ACC112 (cell line): ENCODE results near the gene BRF1.

Experiments used
- H2AFZ ChIP-seq: fragments of 200-600 bp; sonication (generic); one replicate; pipeline ENCODE4 v1.6.0; 2017; ENCODE audit warnings: antibody characterized with exemption, low read length; ENCODE audit not compliant: unreplicated experiment
- H3K27ac ChIP-seq: fragments of 200-600 bp; sonication (generic); 2 replicates; pipeline ENCODE4 v1.5.1; 2014; ENCODE audit warnings: low read depth, mild to moderate bottlenecking, antibody characterized with exemption, low read length, moderate library complexity
- H3K27me3 ChIP-seq: fragments of 200-600 bp; sonication (generic); 2 replicates; pipeline ENCODE4 v1.6.1; 2014; ENCODE audit warnings: mild to moderate bottlenecking, antibody characterized with exemption, low read length, moderate library complexity, mixed read lengths; ENCODE audit not compliant: insufficient read depth
- H3K36me3 ChIP-seq: fragments of 200-600 bp; sonication (generic); 2 replicates; pipeline ENCODE4 v1.6.1; 2016; ENCODE audit warnings: mild to moderate bottlenecking, antibody characterized with exemption, low read length, moderate library complexity, mixed read lengths; ENCODE audit not compliant: insufficient read depth
- H3K4me1 ChIP-seq: fragments of 200-600 bp; sonication (generic); one replicate; pipeline ENCODE4 v1.6.1; 2016; ENCODE audit warnings: low read length, mixed read lengths; ENCODE audit not compliant: insufficient read depth, unreplicated experiment, control insufficient read depth
- H3K4me3 ChIP-seq: fragments of 200-600 bp; sonication (generic); 2 replicates; pipeline ENCODE4 v1.5.1; 2014; ENCODE audit warnings: mild to moderate bottlenecking, low read depth, low read length
- H3K79me2 ChIP-seq: fragments of 200-600 bp; sonication (generic); one replicate; pipeline ENCODE4 v1.6.0; 2016; ENCODE audit warnings: low read length; ENCODE audit not compliant: control insufficient read depth, unreplicated experiment, insufficient read depth

Gene BRF1, protein sequence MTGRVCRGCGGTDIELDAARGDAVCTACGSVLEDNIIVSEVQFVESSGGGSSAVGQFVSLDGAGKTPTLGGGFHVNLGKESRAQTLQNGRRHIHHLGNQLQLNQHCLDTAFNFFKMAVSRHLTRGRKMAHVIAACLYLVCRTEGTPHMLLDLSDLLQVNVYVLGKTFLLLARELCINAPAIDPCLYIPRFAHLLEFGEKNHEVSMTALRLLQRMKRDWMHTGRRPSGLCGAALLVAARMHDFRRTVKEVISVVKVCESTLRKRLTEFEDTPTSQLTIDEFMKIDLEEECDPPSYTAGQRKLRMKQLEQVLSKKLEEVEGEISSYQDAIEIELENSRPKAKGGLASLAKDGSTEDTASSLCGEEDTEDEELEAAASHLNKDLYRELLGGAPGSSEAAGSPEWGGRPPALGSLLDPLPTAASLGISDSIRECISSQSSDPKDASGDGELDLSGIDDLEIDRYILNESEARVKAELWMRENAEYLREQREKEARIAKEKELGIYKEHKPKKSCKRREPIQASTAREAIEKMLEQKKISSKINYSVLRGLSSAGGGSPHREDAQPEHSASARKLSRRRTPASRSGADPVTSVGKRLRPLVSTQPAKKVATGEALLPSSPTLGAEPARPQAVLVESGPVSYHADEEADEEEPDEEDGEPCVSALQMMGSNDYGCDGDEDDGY

DNA sequence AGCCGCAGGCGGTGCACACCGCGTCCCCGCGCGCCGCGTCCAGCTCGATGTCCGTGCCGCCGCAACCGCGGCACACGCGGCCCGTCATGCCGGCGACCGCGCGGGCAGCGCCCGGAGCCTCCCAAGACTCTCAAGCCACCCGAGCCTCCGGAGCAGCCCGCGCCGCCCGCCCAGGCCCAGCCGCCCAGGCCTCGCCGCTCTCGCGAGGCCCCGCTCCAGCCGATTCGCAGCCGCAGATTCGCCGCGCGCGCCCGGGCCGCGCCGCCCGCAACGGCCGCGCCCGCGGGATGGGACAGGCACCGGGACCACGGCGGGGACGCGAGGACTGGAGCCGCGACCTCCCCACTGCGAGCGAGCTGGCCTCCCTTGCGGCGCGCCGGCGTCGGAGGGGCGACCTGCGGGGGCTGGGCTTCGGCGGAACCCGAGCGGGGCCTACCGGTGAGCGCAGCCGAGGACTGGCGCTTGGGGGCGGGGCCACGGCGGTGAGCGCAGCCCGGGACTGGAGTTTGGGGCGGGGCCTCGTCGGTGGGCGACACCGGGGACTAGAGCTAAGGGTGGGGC lies at the start of gene BRF1:
BRF1 (minus strand) TSS at position 460 of the 561 bp plus-strand sequence; CDS start at position 88, 372 bp downstream.
- H3K36me3 ChIP-seq = no peaks in the 10 kb centered on the region
- H3K4me3 ChIP-seq = peak within 1 kb of the TSS; percentile 100
- H3K27me3 ChIP-seq = no peaks in the 10 kb centered on the region
- peaks cover 9% of the 10 kb centered on the region for H3K4me1 ChIP-seq
- peak within 1 kb of the TSS; percentile 95 for H2AFZ ChIP-seq
- H3K79me2 ChIP-seq = peaks cover 30% of the 10 kb centered on the region
- H3K27ac ChIP-seq = peak within 1 kb of the TSS; percentile 64

DNA sequence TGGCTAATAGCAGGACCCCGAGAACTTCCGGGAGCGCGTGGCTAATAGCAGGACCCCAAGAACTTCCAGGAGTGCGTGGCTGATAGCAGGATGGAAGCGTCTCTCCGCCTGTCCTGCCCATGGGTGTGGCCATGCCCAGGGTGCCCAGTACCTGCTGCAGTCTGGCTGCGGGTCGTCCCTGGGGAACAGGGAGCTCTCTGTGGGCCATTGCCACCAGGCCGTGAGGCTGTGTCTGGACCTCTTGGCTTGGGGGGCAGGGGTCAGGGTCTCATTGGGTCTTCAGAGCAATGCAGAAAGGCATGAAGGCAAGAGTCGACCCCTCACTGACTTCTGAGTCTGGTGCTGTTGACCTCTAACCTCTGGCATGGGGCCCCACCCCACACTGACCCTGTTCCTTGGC lies 49.2 kb upstream of the BRF1 start:
- Histone ChIP-seq H3K4me3 (no peak overlapping the region), H2AFZ (no peak overlapping the region), H3K4me1 (no peaks in the 10 kb centered on the region), H3K79me2 (no peaks in the 10 kb centered on the region), H3K36me3 (no peaks in the 10 kb centered on the region), H3K27me3 (no peaks in the 10 kb centered on the region), H3K27ac (no peak overlapping the region)

DNA sequence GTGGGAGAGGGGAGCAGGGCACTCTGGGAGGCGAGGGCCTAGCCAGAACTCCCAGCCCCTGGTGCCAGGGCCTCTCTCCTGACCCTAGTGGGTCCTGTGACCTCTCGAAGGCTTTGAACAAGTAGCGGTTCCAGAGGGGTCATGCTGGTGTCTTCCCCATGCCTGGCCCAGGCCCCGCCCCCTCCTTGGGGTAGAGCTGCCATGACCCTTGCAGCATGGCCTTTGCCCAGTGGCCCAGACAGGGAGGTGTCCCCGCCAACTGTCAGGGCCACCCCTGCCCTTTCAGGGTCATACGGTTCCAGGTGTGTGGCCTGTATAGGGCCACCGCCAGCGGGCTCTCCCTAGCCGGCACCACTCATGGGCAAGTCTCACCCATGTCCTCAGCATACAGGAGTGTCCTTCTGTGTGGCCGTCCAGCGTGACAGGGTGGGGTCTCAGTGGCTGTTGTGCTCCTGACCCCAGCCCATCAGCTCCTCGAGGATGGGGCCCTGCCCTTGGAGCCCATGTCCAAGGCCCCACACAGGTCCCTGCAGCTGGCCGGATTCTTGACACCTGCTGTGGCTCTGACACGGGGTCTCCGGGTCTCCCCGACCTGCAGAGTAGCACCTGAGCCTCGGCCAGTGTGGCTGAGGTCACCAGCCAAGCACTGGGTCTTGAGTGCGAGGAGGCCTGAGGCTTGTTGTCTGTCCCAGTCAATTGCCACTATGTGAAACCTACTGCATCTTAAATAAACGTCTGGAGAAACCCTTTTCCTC lies 48.3 kb upstream of the BRF1 start:
- no peak overlapping the region for H3K27ac ChIP-seq
- H3K36me3 ChIP-seq = no peaks in the 10 kb centered on the region
- H2AFZ ChIP-seq = no peak overlapping the region
- H3K79me2 ChIP-seq = no peaks in the 10 kb centered on the region
- no peaks in the 10 kb centered on the region for H3K4me1 ChIP-seq
- no peaks in the 10 kb centered on the region for H3K27me3 ChIP-seq
- no peak overlapping the region for H3K4me3 ChIP-seq

DNA sequence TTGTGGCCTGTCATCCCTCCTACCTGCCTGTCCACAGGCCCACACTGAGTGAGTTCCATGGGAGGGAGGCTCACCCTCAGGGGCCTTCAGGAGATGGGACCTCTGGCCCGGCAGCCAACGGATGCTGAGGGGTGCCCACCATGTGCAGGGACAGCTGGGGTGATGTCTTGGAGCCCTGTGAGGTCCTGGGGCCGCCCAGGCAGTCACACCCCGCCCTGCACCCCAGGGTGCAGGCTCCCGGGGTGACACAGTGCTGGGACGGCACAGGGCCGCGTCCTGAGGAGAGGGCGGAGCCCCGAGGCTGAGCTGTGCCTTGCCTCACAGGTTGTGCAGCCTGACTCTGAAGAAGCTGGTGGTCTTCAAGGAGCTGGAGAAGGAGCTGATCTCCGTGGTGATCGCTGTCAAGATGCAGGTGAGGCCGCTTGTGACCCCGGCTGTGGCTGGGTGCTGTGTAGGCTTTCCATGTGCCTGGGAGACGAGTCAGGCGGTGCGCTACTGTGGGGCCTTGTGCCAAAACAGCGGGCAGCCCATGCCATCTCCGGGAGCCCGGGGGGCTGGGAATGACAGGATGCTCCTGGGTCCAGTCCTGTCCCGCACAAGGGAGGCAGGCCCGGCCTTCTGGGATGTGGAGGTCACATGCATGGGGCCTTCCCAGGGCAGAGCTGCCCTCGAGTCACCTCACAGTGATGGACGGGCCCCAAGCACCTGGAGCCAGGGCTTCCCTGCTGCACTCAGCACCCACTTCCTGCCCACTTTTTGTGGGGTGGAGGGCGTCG lies 47.6 kb upstream of the BRF1 start:
- Histone ChIP-seq H3K79me2 (no peaks in the 10 kb centered on the region), H3K27me3 (no peaks in the 10 kb centered on the region), H3K27ac (no peak overlapping the region), H3K36me3 (no peaks in the 10 kb centered on the region), H2AFZ (no peak overlapping the region), H3K4me3 (no peak overlapping the region), H3K4me1 (no peaks in the 10 kb centered on the region)

DNA sequence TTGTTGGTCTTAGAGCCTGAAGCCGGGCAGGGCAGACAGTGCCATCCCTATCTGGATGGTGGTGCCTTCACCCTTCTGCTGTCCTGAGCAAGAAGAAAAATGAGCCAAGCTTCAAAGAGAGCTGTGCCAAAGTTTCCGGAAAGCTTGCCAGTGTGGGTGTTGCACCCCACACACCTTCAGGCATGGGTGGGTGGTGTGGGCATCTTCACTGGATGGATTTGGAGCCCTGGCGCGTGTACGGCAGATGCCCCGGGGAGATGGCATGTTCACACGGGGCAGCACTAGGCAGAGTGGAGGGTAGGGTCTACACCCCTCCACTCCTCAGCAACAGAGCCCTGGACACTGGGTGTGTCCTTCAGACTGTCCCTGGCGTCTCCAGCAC lies 46.8 kb upstream of the BRF1 start:
- no peaks in the 10 kb centered on the region for H3K27me3 ChIP-seq
- no peak overlapping the region for H2AFZ ChIP-seq
- no peaks in the 10 kb centered on the region for H3K36me3 ChIP-seq
- H3K4me1 ChIP-seq = no peaks in the 10 kb centered on the region
- H3K4me3 ChIP-seq = no peak overlapping the region
- H3K79me2 ChIP-seq = peaks cover 2% of the 10 kb centered on the region
- no peak overlapping the region for H3K27ac ChIP-seq

DNA sequence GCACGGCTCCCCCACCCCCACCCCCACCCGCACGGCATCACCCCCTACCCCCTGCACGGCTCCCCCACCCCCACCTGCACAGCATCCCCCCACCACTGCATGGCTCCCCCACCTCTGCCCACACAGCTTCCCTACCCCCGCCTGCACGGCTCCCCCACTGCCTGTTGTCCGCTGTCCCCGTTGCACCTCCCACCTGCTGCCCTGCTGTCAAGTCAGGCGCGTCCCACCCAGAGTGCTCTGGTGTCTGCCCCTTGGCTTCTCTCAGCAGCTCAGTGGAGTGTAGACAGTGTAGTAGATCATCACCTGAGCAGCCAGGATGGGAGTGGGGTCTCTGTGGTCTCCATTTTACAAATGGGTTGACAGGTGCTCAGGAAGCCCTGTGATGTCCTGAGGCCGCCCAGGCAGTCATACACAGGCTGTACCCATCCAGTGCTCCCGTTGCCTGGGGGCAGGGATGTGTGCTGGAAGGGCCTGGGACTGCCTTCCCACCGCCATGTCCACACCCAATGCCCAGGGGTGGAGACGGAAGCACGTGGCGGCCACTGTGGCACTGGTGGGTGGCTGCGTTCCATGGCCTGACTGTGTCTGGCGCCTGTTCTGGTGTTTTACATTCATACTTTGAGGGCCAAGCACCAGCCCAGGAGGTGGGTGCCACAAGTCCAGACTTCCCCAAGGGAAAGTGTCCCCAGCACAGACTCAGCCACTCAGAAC lies 46.2 kb upstream of the BRF1 start:
- no peaks in the 10 kb centered on the region for H3K4me1 ChIP-seq
- H3K36me3 ChIP-seq = no peaks in the 10 kb centered on the region
- no peak overlapping the region for H3K27ac ChIP-seq
- no peak overlapping the region for H2AFZ ChIP-seq
- H3K27me3 ChIP-seq = no peaks in the 10 kb centered on the region
- no peak overlapping the region for H3K4me3 ChIP-seq
- H3K79me2 ChIP-seq = peaks cover 2% of the 10 kb centered on the region

DNA sequence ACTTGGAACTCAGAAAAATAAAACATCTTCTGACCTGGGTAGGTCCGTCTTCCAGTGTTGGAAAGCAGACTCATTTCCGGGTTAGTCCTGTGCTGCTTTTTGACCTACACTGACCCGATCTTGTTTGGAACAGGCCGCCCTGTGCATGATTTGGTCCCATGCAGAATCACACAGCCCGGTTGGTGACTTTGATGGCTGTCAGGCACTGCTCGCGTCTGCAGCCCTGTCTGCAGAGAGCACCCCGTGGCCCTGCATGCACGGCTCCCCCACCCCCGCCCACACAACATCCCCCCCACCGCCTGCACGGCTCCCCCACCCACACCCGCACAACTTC lies 45.4 kb upstream of the BRF1 start:
- H2AFZ ChIP-seq = no peak overlapping the region
- H3K36me3 ChIP-seq = no peaks in the 10 kb centered on the region

DNA sequence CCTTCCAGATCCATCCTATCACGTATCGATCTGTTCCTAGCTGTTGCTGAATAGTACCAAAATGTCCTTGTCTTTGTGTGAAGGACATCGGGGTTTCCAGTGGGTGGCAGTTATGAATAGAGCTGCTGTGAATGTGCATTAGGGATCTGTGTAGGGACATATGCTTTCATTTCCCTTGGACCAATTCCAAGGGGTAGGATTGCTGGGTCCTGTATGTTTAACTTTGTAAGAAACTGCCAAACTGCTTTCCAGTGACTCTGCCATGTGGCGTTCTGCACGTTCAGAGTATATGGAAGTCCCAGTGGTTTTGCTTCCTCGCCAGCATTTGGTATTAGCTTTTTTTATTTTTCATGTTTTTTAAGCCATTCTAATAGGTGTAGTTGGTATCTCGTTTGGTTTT lies 42.4 kb upstream of the BRF1 start:
- Histone ChIP-seq H3K27ac (no peak overlapping the region), H2AFZ (no peak overlapping the region), H3K4me3 (no peak overlapping the region), H3K27me3 (no peaks in the 10 kb centered on the region), H3K79me2 (peaks cover 2% of the 10 kb centered on the region), H3K36me3 (no peaks in the 10 kb centered on the region), H3K4me1 (no peaks in the 10 kb centered on the region)

More for the DNA sequence above, 45.4 kb upstream of the BRF1 start:
- peaks cover 2% of the 10 kb centered on the region for H3K79me2 ChIP-seq
- no peaks in the 10 kb centered on the region for H3K4me1 ChIP-seq
- H3K27me3 ChIP-seq = no peaks in the 10 kb centered on the region
- no peak overlapping the region for H3K27ac ChIP-seq
- no peak overlapping the region for H3K4me3 ChIP-seq

DNA sequence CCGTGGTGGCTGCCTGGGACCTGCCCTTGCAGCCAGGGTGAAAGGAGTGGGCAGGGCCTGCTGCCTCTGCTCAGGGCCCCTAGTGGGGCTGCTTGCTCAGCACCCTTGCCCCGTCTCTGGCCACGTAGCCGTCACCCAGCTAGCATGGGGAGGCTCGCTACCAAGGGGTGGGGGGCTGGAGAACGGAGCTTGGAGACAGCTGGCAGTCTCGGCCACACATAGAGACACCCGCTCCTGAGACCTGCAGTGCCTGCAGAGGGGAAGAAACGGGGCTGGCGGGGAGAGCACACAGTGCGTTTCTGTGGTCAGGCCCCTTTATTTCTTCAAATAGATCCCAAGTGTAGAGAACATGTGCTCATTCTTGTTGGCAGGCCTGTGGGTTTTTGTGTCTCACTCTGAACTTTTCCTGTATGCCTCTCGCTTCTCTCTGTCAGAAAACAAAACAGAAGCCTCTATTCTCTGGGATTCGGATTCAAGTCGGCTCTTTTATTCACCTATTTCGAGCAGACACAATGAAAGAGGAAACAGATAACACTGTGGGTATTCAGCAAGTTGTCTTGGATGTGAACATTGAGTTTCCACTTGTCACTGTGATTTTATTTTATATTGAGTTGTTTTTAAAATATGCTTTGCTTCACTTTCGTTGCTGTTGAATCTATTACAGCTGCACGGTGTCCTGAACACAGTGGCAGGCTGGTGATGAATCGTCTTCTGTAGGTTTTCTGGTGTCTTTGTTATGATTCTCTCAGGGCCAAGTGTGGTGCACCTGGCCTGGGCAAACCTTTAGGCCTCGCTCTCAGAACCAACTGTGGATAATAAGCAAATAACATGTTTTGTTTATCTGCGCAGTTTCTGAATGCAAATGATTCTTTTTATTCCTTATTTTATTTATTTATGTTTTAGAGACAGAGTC lies 40.3 kb upstream of the BRF1 start:
- Histone ChIP-seq H3K4me1 (no peaks in the 10 kb centered on the region), H3K79me2 (peaks cover 2% of the 10 kb centered on the region), H3K27me3 (no peaks in the 10 kb centered on the region), H3K36me3 (no peaks in the 10 kb centered on the region), H2AFZ (no peak overlapping the region), H3K4me3 (no peak overlapping the region), H3K27ac (no peak overlapping the region)
